AG04449 (cell line): ENCODE results near the gene SUMO1.

Experiments used
- CTCF ChIA-PET: fragments of 350-600 bp; formaldehyde crosslinking; extraction: SDS; loops from one replicate; lab custom pipeline; 2021; ENCODE audit warnings: antibody characterized with exemption; lab: Yijun Ruan, JAX
- POLR2A ChIA-PET: fragments of 400-600, 350-600 bp; formaldehyde crosslinking; extraction: SDS; loops from one replicate; lab custom pipeline; 2020; ENCODE audit warnings: antibody characterized with exemption, inconsistent platforms; lab: Yijun Ruan, JAX
- DNase-seq: peaks from one replicate; pipeline ENCODE4 v3.0.0-alpha.2; 2010; ENCODE audit warnings: low read depth, low spot score
- H3K4me3 ChIP-seq: 2 replicates; pipeline ENCODE4 v1.5.1; 2011; ENCODE audit warnings: low read depth, mild to moderate bottlenecking, control low read depth, low read length
- CTCF ChIP-seq: IDR thresholded peaks from one replicate; pipeline ENCODE4 v1.5.1; 2011; ENCODE audit warnings: mild to moderate bottlenecking, moderate library complexity, low read length, control low read depth, inconsistent platforms; ENCODE audit not compliant: insufficient read depth; ENCODE audit errors: missing control alignments

Gene SUMO1

GRCh38 chr2:202237787-202238233, 587 bp downstream of the SUMO1 start:
- CTCF ChIA-PET = interaction anchor here (0.6 to 1.1 kb wide), 2 partner anchors 16 to 17 kb away, joined by 3 read pairs; no protein-coding TSS in a partner anchor
- POLR2A ChIA-PET = interaction anchor here (0.6 to 1.0 kb wide), 3 partner anchors 9 to 371 kb away, joined by 3 read pairs; no protein-coding TSS in a partner anchor
- H3K4me3 ChIP-seq = peak overlapping the region; percentile 94
- DNase-seq = no peak
- no peak for TF ChIP-seq CTCF

- ChIA-PET POLR2A (interaction anchor here (0.6 kb wide), 1 partner anchor 16 kb away, joined by 3 read pairs; no protein-coding TSS in a partner anchor), CTCF (interaction anchor here (1.0 to 1.4 kb wide), 4 partner anchors 11 to 57 kb away, joined by 3 to 5 read pairs (median 4); no protein-coding TSS in a partner anchor)
- no peak for TF ChIP-seq CTCF
- DNase-seq = no peak
- no peak overlapping the region for H3K4me3 ChIP-seq
These were observed 16.5 kb downstream of the SUMO1 start for GRCh38 chr2:202221873-202222272.

- no peak for TF ChIP-seq CTCF
- DNase-seq = no peak
- CTCF ChIA-PET = no interaction called here
- no peak overlapping the region for H3K4me3 ChIP-seq
- POLR2A ChIA-PET = no interaction called here
These were observed 23.2 kb downstream of the SUMO1 start for GRCh38 chr2:202215179-202215578.

GRCh38 chr2:202208526-202208925, 29.9 kb downstream of the SUMO1 start:
- DNase-seq = no peak
- ChIA-PET POLR2A (no interaction called here), CTCF (no interaction called here)
- no peak overlapping the region for H3K4me3 ChIP-seq
- no peak for TF ChIP-seq CTCF

- H3K4me3 ChIP-seq = no peak overlapping the region
- CTCF ChIA-PET = no interaction called here
- POLR2A ChIA-PET = no interaction called here
- no peak for TF ChIP-seq CTCF
- DNase-seq = no peak
These were observed 33.5 kb downstream of the SUMO1 start for GRCh38 chr2:202204855-202205254.

- TF ChIP-seq CTCF = no peak
- DNase-seq = no peak
- ChIA-PET CTCF (no interaction called here), POLR2A (no interaction called here)
- no peak overlapping the region for H3K4me3 ChIP-seq
These were observed 35.0 kb downstream of the SUMO1 start for GRCh38 chr2:202203348-202203747.
